Measurements from ENCODE around the gene EXOC4. TPM values are rescaled to one million over a fixed set of nuclear protein-coding genes. Genes with fewer than 3 reads are reported as not detected.

Gene EXOC4
- total RNA-seq, 3 donors from 2014 or later, result 88.3 to 136 (median 99.6) TPM

DNA sequence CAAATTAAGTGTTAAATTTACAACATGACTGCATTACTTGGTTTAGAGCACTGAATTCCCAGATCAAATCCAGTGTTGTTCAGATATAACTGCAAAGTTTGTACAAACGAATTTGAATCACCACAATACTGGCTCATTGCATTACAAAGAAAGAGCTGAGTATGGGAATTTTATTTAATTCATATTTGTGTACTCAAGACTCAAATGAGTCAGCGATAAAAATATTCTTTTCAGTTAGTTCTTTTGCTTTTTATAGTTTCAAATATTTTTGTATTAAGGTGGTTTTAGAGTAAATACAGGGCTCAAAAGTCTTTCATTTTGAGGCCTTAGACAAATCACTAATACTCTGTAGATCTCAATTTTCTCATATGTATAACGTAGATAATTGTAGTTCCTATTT is 805.6 kb downstream of the EXOC4 start:
- intact Hi-C loops (cut with DNase I; ENCODE audit: low total_unique reads), result no loop called here
- Histone ChIP-seq H3K9me3 (no peaks in the 10 kb centered on the region), H3K27ac (no peak overlapping the region), H3K27me3 (no peaks in the 10 kb centered on the region), H3K4me3 (no peak overlapping the region), H3K36me3 (no peaks in the 10 kb centered on the region), H3K4me1 (no peaks in the 10 kb centered on the region)
- TF ChIP-seq, protein P1, sequence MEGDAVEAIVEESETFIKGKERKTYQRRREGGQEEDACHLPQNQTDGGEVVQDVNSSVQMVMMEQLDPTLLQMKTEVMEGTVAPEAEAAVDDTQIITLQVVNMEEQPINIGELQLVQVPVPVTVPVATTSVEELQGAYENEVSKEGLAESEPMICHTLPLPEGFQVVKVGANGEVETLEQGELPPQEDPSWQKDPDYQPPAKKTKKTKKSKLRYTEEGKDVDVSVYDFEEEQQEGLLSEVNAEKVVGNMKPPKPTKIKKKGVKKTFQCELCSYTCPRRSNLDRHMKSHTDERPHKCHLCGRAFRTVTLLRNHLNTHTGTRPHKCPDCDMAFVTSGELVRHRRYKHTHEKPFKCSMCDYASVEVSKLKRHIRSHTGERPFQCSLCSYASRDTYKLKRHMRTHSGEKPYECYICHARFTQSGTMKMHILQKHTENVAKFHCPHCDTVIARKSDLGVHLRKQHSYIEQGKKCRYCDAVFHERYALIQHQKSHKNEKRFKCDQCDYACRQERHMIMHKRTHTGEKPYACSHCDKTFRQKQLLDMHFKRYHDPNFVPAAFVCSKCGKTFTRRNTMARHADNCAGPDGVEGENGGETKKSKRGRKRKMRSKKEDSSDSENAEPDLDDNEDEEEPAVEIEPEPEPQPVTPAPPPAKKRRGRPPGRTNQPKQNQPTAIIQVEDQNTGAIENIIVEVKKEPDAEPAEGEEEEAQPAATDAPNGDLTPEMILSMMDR (IDR thresholded peaks at IDR 0.05), result no peak
- TF ChIP-seq POLR2A (IDR thresholded peaks at IDR 0.05), result no peak
- no peak for TF ChIP-seq POLR2AphosphoS5 (IDR thresholded peaks at IDR 0.05)
- no peak for DNase-seq (ENCODE audit: low spot score in 2 of 2)

DNA sequence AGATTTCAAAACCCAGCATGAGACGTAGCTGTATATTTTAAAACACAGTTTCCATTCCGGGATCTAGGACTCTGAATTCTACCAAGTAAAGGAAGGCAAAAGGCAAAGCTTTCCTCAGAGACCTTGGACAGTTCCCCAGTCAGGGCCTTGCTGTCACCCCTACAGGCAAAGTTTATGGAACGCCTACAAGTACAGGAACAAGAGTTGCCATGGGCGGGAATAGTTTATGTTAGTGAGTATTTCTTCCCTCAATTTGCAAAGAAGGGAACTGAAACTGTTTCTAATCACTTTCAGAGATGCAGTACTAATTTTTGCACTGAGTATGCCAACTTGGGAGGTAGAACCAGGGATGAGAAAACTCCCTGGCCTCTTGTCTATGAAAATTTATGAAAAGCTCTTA is 806.1 kb downstream of the EXOC4 start:
- no peak for DNase-seq (ENCODE audit: low spot score in 2 of 2)
- TF ChIP-seq, protein P1 (IDR thresholded peaks at IDR 0.05), result no peak
- TF ChIP-seq POLR2AphosphoS5 (IDR thresholded peaks at IDR 0.05) (no peak), POLR2A (IDR thresholded peaks at IDR 0.05) (no peak)
- Histone ChIP-seq H3K4me1 (no peaks in the 10 kb centered on the region), H3K27me3 (no peaks in the 10 kb centered on the region), H3K4me3 (no peak overlapping the region), H3K9me3 (no peaks in the 10 kb centered on the region), H3K36me3 (no peaks in the 10 kb centered on the region), H3K27ac (no peak overlapping the region)
- intact Hi-C loops (cut with DNase I; ENCODE audit: low total_unique reads), result no loop called here

DNA sequence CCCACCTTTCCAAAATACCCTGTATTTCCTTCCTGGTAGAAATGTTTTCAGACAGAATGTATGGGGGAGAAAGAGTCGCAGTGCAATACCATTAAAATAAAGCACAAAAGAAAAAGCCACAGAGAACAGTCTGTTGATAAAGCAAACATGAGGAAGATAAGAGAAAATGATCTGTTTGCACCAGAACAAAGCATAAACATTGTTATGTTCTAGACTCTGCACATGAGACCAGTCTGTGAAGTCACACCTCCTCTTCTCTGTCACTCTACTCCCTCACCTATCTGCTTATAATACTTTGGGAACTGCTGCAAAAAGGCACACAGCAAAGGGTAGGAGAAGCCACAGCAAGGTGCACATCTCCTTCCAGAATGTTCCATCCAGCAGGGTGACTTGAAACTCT is 807.0 kb downstream of the EXOC4 start:
- no peaks in the 10 kb centered on the region for H3K4me1 ChIP-seq
- TF ChIP-seq POLR2A (IDR thresholded peaks at IDR 0.05) (no peak), POLR2AphosphoS5 (IDR thresholded peaks at IDR 0.05) (no peak)
- TF ChIP-seq, protein P1 (IDR thresholded peaks at IDR 0.05), result no peak
- H3K36me3 ChIP-seq, result no peaks in the 10 kb centered on the region
- H3K27me3 ChIP-seq, result no peaks in the 10 kb centered on the region
- intact Hi-C loops (cut with DNase I; ENCODE audit: low total_unique reads), result no loop called here
- no peak for DNase-seq (ENCODE audit: low spot score in 2 of 2)
- H3K27ac ChIP-seq, result no peak overlapping the region
- H3K9me3 ChIP-seq, result no peaks in the 10 kb centered on the region
- H3K4me3 ChIP-seq, result no peak overlapping the region

DNA sequence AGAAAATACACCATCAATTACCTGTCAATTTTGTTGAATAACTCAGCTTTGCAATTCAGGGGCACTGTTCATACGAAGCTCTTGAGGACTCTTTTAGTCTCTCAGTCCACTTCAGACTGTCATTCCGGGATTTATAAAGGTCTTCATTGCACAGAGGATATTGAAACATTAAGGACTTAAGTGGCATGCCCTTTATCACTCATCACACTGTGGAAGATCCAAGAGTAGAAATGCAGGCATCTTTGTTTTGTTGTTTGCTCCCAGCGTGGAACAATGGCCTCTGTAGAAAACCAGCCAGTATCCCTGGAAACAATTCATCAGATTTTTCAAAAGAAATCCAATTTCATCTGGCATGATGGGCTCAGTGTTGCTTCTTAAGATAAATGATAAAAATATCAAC is 808.0 kb downstream of the EXOC4 start:
- no peak for DNase-seq (ENCODE audit: low spot score in 2 of 2)
- Histone ChIP-seq H3K4me1 (no peaks in the 10 kb centered on the region), H3K27ac (no peak overlapping the region), H3K27me3 (no peaks in the 10 kb centered on the region), H3K36me3 (no peaks in the 10 kb centered on the region), H3K4me3 (no peak overlapping the region), H3K9me3 (no peaks in the 10 kb centered on the region)
- TF ChIP-seq POLR2AphosphoS5 (IDR thresholded peaks at IDR 0.05) (no peak), POLR2A (IDR thresholded peaks at IDR 0.05) (no peak)
- TF ChIP-seq, protein P1 (IDR thresholded peaks at IDR 0.05), result no peak
- intact Hi-C loops (cut with DNase I; ENCODE audit: low total_unique reads), result no loop called here

DNA sequence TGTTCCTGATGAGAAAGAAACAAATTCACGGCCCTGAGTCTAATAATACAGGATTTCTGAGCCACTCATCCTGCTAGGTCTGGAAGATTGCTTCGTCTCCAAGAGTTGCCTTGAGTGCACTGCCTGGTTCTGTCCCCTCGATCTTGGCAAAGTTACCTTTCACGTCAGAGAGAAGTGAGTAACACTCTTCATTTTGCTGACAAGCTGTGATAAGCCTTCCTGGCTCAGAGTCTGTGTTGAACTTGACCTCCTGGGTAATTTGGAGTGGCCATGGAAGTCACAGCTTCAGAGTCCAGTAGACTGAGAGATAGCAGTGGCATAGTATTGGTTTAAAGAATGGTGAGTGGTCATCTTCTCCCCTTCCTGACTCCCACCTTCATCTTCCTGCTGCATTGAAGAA is 809.6 kb downstream of the EXOC4 start:
- TF ChIP-seq POLR2A (IDR thresholded peaks at IDR 0.05) (no peak), POLR2AphosphoS5 (IDR thresholded peaks at IDR 0.05) (no peak)
- TF ChIP-seq, protein P1 (IDR thresholded peaks at IDR 0.05), result no peak
- no peak overlapping the region for H3K27ac ChIP-seq
- no peaks in the 10 kb centered on the region for H3K4me1 ChIP-seq
- H3K9me3 ChIP-seq, result no peaks in the 10 kb centered on the region
- intact Hi-C loops (cut with DNase I; ENCODE audit: low total_unique reads), result no loop called here
- no peak for DNase-seq (ENCODE audit: low spot score in 2 of 2)
- H3K4me3 ChIP-seq, result no peak overlapping the region
- H3K27me3 ChIP-seq, result no peaks in the 10 kb centered on the region
- H3K36me3 ChIP-seq, result no peaks in the 10 kb centered on the region
